Neural cell (in vitro differentiated cells): Measurements from ENCODE around the gene PLEKHO2. TPM values are rescaled to one million over a fixed set of nuclear protein-coding genes. Genes with fewer than 3 reads are reported as not detected.

ENCODE experiments used
- H2AFZ ChIP-seq: fragments of 200-600, 300-800 bp; sonication (generic), shearing (Covaris generic); 2 replicates; pipeline ENCODE4 v1.6.0; 2014; ENCODE audit warnings: low read depth, mild to moderate bottlenecking, antibody characterized with exemption, low read length, moderate library complexity
- H3F3A ChIP-seq: fragments of 200-600 bp; shearing (Covaris generic); 2 replicates; pipeline ENCODE4 v1.6.1; 2016; ENCODE audit warnings: mild to moderate bottlenecking, moderate library complexity, mixed read lengths, antibody characterized with exemption, low read length; ENCODE audit not compliant: insufficient read depth, poor library complexity, severe bottlenecking
- H3K27ac ChIP-seq: fragments of 200-600, 300-800 bp; sonication (generic), shearing (Covaris generic); 2 replicates; pipeline ENCODE4 v1.5.1; 2014; ENCODE audit warnings: mild to moderate bottlenecking, low read length, moderate library complexity
- H3K27me3 ChIP-seq: fragments of 300-800, 200-600 bp; sonication (generic), shearing (Covaris generic); 2 replicates; pipeline ENCODE4 v1.6.0; 2014; ENCODE audit warnings: mild to moderate bottlenecking, low read depth, low read length, moderate library complexity; ENCODE audit not compliant: insufficient read depth
- H3K36me3 ChIP-seq: fragments of 300-800, 200-600 bp; sonication (generic), shearing (Covaris generic); 2 replicates; pipeline ENCODE4 v1.5.1; 2014; ENCODE audit warnings: mild to moderate bottlenecking, antibody characterized with exemption, low read length, moderate library complexity; ENCODE audit not compliant: insufficient read depth
- H3K4me2 ChIP-seq: fragments of 300-800, 200-600 bp; sonication (generic), shearing (Covaris generic); 2 replicates; pipeline ENCODE4 v1.6.0; 2014; ENCODE audit warnings: mild to moderate bottlenecking, low read length
- H3K4me3 ChIP-seq: fragments of 300-800, 200-600 bp; sonication (generic), shearing (Covaris generic); 2 replicates; pipeline ENCODE4 v1.5.1; 2014; ENCODE audit warnings: mild to moderate bottlenecking, low read length, moderate library complexity
- H3K79me2 ChIP-seq: fragments of 200-600 bp; shearing (Covaris generic); replicated peaks from 2 replicates; pipeline ENCODE4 v1.6.0; 2014; ENCODE audit warnings: mild to moderate bottlenecking, low read length, moderate library complexity; ENCODE audit not compliant: insufficient read depth
- H3K9ac ChIP-seq: fragments of 300-800, 200-600 bp; sonication (generic), shearing (Covaris generic); 2 replicates; pipeline ENCODE4 v1.6.1; 2016; ENCODE audit warnings: mild to moderate bottlenecking, low read length, mixed read lengths
- H3K9me2 ChIP-seq: fragments of 200-600 bp; shearing (Covaris generic); 2 replicates; pipeline ENCODE4 v1.6.1; 2016; ENCODE audit warnings: mild to moderate bottlenecking, low read length, mixed read lengths; ENCODE audit not compliant: insufficient read depth
- H3K9me3 ChIP-seq: fragments of 200-600, 300-800 bp; sonication (generic), shearing (Covaris generic); 2 replicates; pipeline ENCODE4 v1.6.1; 2016; ENCODE audit warnings: mild to moderate bottlenecking, mixed run types, low read length, moderate library complexity, mixed read lengths
- H4K20me1 ChIP-seq: fragments of 200-600 bp; shearing (Covaris generic); 2 replicates; pipeline ENCODE4 v1.6.1; 2016; ENCODE audit warnings: mild to moderate bottlenecking, mixed run types; ENCODE audit not compliant: insufficient read depth
- EP300 ChIP-seq: fragments of 450-650 bp; conservative IDR thresholded peaks from 2 replicates; pipeline ENCODE4 v1.6.1; 2014; ENCODE audit warnings: antibody characterized with exemption, mild to moderate bottlenecking, moderate library complexity; ENCODE audit not compliant: poor library complexity, severe bottlenecking
- EZH2 ChIP-seq: fragments of 200-600, 300-800 bp; shearing (Covaris generic), sonication (generic); IDR thresholded peaks from 2 replicates; pipeline ENCODE4 v1.6.1; 2014; ENCODE audit warnings: antibody characterized with exemption, low read length, borderline replicate concordance, mild to moderate bottlenecking; ENCODE audit not compliant: insufficient read depth, poor library complexity, severe bottlenecking
- MXI1 ChIP-seq: fragments of 450-650 bp; conservative IDR thresholded peaks from 2 replicates; pipeline ENCODE4 v1.6.1; 2014; ENCODE audit warnings: antibody characterized with exemption, mild to moderate bottlenecking; ENCODE audit not compliant: poor library complexity, severe bottlenecking
- POLR2AphosphoS5 ChIP-seq: IDR thresholded peaks from 2 replicates; pipeline ENCODE4 v1.6.1; 2012
- REST ChIP-seq: IDR thresholded peaks from 2 replicates; pipeline ENCODE4 v1.6.1; 2012; ENCODE audit warnings: borderline replicate concordance
- TAF1 ChIP-seq: IDR thresholded peaks from 2 replicates; pipeline ENCODE4 v1.6.1; 2012; ENCODE audit warnings: low read depth
- polyA plus RNA-seq: library from polyadenylated mRNA; depleted of rRNA; stranded (reverse); fragments of >200 nt; gene quantifications from 2 replicates; pipeline ENCODE4 v1.2.3, GENCODE V29; 2014
- TF ChIP-seq, protein P1 (sequence below): fragments of 450-650 bp; IDR thresholded peaks from 2 replicates; pipeline ENCODE4 v1.5.1; 2014; ENCODE audit warnings: antibody characterized with exemption, mild to moderate bottlenecking, moderate library complexity; ENCODE audit not compliant: poor library complexity, severe bottlenecking

PLEKHO2 gene
- polyA plus RNA-seq, 1 donor from 2014 or later, result 1.3 TPM

DNA sequence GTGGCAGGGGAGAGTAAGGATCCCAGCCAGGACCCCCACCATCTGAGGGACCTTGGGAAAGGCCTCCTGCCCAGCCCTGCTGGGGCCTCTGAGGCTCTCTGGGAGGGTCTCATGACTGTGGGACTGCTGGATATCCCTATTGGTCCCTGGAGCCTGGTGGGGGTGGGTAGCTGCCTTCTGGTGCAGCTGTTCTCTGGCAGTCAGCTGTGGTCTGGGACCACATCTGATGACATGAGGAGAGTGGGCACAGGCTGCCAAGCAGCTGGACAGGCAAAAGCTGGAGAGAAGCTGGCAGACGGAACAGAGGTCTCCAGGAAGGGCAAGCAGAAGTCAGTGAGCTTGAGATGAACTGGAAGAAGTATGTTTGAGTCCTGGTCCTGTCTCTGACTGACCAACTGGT is 22.4 kb downstream of the PLEKHO2 start:
- H3F3A ChIP-seq, result no peaks in the 10 kb centered on the region
- no peak overlapping the region for H3K9ac ChIP-seq
- H3K79me2 ChIP-seq, result no peaks in the 10 kb centered on the region
- H3K4me3 ChIP-seq, result no peak overlapping the region
- no peaks in the 10 kb centered on the region for H3K9me2 ChIP-seq
- H3K4me2 ChIP-seq, result no peak overlapping the region
- H3K9me3 ChIP-seq, result no peaks in the 10 kb centered on the region
- no peak for TF ChIP-seq EP300
- no peak for TF ChIP-seq MXI1
- no peak for TF ChIP-seq EZH2
- H3K27me3 ChIP-seq, result no peaks in the 10 kb centered on the region
- H3K36me3 ChIP-seq, result no peaks in the 10 kb centered on the region
- H2AFZ ChIP-seq, result no peak overlapping the region
- H3K27ac ChIP-seq, result no peak overlapping the region
- no peaks in the 10 kb centered on the region for H4K20me1 ChIP-seq

GRCh38 chr15:64865126-64865997 is 23.6 kb downstream of the PLEKHO2 start:
- no peak for TF ChIP-seq POLR2AphosphoS5
- TF ChIP-seq, protein P1, sequence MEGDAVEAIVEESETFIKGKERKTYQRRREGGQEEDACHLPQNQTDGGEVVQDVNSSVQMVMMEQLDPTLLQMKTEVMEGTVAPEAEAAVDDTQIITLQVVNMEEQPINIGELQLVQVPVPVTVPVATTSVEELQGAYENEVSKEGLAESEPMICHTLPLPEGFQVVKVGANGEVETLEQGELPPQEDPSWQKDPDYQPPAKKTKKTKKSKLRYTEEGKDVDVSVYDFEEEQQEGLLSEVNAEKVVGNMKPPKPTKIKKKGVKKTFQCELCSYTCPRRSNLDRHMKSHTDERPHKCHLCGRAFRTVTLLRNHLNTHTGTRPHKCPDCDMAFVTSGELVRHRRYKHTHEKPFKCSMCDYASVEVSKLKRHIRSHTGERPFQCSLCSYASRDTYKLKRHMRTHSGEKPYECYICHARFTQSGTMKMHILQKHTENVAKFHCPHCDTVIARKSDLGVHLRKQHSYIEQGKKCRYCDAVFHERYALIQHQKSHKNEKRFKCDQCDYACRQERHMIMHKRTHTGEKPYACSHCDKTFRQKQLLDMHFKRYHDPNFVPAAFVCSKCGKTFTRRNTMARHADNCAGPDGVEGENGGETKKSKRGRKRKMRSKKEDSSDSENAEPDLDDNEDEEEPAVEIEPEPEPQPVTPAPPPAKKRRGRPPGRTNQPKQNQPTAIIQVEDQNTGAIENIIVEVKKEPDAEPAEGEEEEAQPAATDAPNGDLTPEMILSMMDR, result no peak
- TF ChIP-seq REST, result no peak
- no peak for TF ChIP-seq EP300

GRCh38 chr15:64865998-64866520 is 24.3 kb downstream of the PLEKHO2 start:
- Histone ChIP-seq H3F3A (no peaks in the 10 kb centered on the region), H3K27me3 (no peaks in the 10 kb centered on the region), H3K27ac (no peak overlapping the region), H3K4me3 (no peak overlapping the region), H3K9ac (no peak overlapping the region), H3K9me2 (no peaks in the 10 kb centered on the region), H3K36me3 (no peaks in the 10 kb centered on the region), H2AFZ (no peak overlapping the region), H3K79me2 (no peaks in the 10 kb centered on the region), H3K9me3 (no peaks in the 10 kb centered on the region), H3K4me2 (no peak overlapping the region), H4K20me1 (no peaks in the 10 kb centered on the region)
- no peak for TF ChIP-seq TAF1
- no peak for TF ChIP-seq MXI1
- TF ChIP-seq POLR2AphosphoS5, result no peak
- TF ChIP-seq, protein P1, result no peak
- no peak for TF ChIP-seq EP300

More at GRCh38 chr15:64865126-64865997, 23.6 kb downstream of the PLEKHO2 start:
- no peak overlapping the region for H3K4me3 ChIP-seq
- H3K79me2 ChIP-seq, result no peaks in the 10 kb centered on the region
- no peaks in the 10 kb centered on the region for H3K36me3 ChIP-seq
- H2AFZ ChIP-seq, result no peak overlapping the region
- H3K4me2 ChIP-seq, result no peak overlapping the region
- no peak overlapping the region for H3K27ac ChIP-seq
- H3K9me3 ChIP-seq, result no peaks in the 10 kb centered on the region
- no peaks in the 10 kb centered on the region for H4K20me1 ChIP-seq
- no peak overlapping the region for H3K9ac ChIP-seq
- H3K27me3 ChIP-seq, result no peaks in the 10 kb centered on the region
- no peaks in the 10 kb centered on the region for H3K9me2 ChIP-seq
- H3F3A ChIP-seq, result no peaks in the 10 kb centered on the region
